D721Med (cell line): ENCODE results near the gene STEAP3.

Experiments used
- DNase-seq: peaks from one replicate; pipeline ENCODE4 v3.0.0; 2011; ENCODE audit warnings: low spot score; ENCODE audit not compliant: insufficient read length
- FAIRE-seq: peaks from 2 replicates; lab custom pipeline; 2011; peaks lifted over from hg19 to GRCh38; lab: Jason Lieb, UNC
- TF ChIP-seq, protein P1 (sequence below): IDR thresholded peaks from 2 replicates; pipeline ENCODE4 v1.5.1; 2012; ENCODE audit warnings: mild to moderate bottlenecking, control low read depth; ENCODE audit not compliant: insufficient read depth; ENCODE audit errors: missing control alignments

STEAP3 gene

DNA sequence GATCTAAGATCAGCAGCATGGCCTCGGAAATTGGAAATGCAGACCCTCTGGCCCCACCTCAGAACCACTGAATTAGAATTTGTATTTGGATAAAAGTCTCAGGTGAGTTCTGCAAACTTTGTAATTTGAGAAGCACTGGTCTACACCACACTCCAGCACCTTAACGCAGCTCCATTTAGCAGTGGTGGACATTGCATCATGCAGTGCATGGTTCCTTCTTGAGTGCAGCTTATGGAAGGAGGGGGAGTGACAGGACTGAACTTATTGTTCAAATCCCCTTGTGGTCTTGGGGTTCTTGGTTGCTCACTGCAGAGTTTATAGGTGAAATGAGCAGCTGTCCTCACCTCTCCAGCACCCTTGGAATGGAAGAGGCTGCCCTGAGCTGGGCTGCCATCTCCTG, 17.4 kb upstream of the STEAP3 start:
- TF ChIP-seq, protein P1, sequence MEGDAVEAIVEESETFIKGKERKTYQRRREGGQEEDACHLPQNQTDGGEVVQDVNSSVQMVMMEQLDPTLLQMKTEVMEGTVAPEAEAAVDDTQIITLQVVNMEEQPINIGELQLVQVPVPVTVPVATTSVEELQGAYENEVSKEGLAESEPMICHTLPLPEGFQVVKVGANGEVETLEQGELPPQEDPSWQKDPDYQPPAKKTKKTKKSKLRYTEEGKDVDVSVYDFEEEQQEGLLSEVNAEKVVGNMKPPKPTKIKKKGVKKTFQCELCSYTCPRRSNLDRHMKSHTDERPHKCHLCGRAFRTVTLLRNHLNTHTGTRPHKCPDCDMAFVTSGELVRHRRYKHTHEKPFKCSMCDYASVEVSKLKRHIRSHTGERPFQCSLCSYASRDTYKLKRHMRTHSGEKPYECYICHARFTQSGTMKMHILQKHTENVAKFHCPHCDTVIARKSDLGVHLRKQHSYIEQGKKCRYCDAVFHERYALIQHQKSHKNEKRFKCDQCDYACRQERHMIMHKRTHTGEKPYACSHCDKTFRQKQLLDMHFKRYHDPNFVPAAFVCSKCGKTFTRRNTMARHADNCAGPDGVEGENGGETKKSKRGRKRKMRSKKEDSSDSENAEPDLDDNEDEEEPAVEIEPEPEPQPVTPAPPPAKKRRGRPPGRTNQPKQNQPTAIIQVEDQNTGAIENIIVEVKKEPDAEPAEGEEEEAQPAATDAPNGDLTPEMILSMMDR = no peak
- no peak for FAIRE-seq
- no peak for DNase-seq

DNA sequence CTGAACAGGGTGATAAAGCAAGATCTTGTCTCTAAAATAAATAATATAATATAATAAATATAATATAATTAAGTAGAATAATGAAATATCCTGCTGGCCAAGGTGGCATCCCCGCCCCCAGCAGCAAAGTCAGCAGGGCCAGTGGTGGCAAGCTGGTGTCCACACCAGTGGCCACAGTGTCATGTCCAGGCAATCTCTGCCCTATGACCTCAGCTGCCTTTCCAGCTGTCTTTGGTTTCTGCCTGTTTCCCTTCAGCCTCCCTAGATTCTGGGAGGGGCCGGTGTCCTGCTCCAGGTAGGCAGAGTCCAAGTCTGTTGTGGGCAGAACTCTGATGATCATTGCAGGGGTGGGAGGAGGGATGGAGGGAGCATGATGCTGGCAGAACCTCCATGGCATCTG, 16.2 kb upstream of the STEAP3 start:
- TF ChIP-seq, protein P1 = no peak
- no peak for DNase-seq
- FAIRE-seq = no peak

DNA sequence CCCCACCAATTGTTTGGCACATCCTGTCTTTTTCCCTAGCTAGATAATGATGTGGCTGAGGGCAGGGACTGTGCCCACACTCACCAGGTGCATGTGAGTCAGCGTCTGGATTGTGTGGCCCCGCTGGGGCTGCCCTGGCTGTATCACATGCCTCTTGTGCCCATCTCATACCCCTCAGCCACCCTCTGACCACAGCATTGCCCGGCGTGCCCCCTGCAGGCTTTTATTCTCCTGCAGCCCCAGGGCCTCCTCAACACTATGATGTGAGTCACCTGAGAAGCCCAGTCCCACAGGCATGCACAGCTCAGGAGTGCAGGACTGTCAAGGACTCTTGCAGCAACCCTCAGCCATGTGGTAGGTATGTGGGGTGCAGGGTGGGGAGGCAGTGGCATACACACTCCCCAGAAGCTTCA, 14.8 kb upstream of the STEAP3 start:
- no peak for DNase-seq
- TF ChIP-seq, protein P1 = no peak
- no peak for FAIRE-seq

DNA sequence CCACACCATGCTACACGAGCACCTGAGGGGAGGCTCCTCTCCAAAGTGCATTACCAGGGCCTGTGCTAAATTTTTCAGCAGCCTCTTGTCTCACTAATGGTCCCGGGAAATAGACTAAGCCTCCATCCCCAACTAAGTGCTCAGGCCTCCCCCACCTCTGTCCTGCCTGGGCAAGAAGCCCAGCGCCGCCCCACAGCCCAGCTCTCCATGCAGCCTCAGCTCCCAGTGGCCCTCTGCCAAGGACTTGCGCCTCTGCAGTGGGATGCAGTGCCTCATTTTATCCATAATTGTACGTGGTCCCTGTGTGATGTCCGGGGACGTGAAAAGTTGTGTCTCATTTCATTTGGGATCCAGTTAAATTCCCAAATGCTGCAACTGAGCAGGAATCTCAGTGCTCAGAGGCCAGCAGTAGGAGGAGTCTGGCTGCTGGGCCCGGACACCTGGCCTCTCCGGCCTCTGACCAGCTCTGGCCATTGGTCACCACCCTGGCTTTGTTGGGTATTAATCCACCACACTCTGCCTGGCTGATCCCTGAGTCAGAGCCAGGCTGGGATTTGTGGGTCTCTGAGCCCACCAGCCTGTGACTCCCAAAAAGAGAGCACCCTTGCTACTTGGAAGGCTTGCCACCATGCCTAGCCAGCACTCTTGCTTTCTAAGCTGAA, 11.4 kb upstream of the STEAP3 start:
- FAIRE-seq = no peak
- no peak for DNase-seq
- TF ChIP-seq, protein P1 = no peak

DNA sequence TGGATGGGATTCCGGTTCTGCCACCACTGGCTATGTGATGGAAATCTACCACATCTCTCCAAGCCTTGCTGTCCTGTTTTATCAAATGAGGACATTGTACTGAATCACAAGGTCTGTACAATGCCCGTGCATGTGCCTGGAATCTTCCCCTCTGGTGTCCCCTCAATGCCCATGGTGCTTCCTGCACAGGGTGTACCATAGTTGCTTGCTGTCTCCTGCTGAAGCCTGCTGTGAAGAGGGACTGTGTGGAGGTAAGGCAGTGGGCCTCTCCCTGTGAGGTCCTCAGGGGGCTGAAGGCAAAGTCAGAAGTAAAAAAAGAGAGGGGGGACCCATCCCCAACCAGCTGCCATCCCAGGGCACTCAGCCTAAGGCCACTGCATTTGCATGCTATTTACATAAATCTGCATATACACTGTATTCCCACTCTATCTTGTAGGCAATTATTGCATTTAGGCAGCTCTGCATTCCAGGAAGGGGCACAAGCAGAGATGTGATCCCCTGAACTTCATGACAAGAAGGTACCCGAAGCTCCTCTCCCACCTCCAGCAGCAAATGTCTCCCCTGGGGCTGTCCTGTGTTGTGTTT, 9.1 kb upstream of the STEAP3 start:
- no peak for FAIRE-seq
- no peak for DNase-seq
- TF ChIP-seq, protein P1 = no peak

DNA sequence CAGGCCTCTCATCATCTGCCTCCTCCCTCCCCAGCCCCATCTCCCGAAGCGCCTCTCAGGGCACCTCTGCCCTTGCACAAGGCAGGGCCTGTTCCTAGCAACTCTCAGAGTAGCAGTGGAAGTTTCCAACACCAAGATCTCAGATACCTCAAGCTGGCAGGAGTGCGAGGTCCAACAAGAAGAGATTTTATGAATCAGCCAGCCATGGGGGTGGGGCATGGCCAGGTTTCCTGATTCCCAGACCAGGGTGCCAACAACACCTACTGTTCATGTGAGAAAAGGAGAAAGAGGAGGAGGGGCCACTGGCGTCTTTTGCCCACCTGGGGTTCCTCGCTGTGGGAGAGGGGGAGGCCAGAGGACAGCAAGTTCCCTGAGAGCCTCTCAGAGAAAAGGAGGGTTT, 6.6 kb upstream of the STEAP3 start:
- DNase-seq (no peak), FAIRE-seq (no peak)
- TF ChIP-seq, protein P1 = no peak

DNA sequence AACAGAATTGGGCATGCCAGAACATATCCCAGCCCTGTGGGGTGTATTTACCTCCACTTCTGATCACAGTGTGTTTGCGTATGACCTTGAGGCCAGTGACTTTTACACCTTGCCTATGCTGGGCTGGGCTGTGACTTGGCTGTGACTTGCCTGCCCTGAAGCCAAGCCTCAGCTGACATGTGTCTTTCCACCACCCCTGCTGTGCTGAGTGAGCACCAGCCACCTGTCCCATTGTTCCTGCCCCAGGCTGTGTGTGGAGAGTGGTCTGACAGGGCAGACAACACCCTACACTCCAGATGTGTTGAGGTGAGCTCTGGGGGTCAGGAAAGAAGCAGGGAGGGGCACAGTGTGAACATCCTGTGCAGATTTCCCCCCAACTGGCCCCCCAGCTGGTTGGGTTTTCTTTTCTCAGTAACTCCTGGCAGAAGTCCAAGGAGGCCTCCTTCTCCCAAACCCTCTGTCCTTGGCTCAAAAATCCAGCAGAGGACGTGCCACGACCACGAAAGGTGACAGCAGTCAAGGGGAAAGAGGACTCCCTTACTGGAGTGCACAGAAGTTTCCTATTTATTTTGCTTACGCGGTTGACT, 5.1 kb upstream of the STEAP3 start:
- FAIRE-seq (no peak), DNase-seq (no peak)
- TF ChIP-seq, protein P1 = peak; percentile 93
